ENCODE results near the gene CASP14. TPM values are rescaled to one million over a fixed set of nuclear protein-coding genes. Genes with fewer than 3 reads are reported as not detected.
A peak's percentile ranks its signal among the peaks of the same experiment; 100 is the strongest.
"Not testable (repeated sequence)": the region's sequence is repeated elsewhere in the genome, so short reads cannot be mapped to it uniquely, and the experiment has no call there.

CASP14 gene
- total and polyA plus RNA-seq, 11 donors, result not detected

GRCh38 chr19:15087182-15087581 lies 37.9 kb downstream of the CASP14 start:
- TF ChIP-seq POLR2A (IDR thresholded peaks at IDR 0.05), result no peak
- no peak for TF ChIP-seq CTCF (IDR thresholded peaks at IDR 0.05)
- ATAC-seq (no peak), DNase-seq (no peak)
- H3K27me3 ChIP-seq, result peaks cover 0 to 46% (median 9%) of the 10 kb centered on the region in 9 donors
- no peaks in the 10 kb centered on the region for H3K9me3 ChIP-seq
- 77 to 84% (median 81%) methylated on average over 11 of the region's 11 CpGs for WGBS, 4 donors
- H3K4me1 ChIP-seq, result peaks cover 0 to 3% (median 0%) of the 10 kb centered on the region in 12 donors
- H3K36me3 ChIP-seq, result no peaks in the 10 kb centered on the region
- intact Hi-C loops (cut with DNase I), result no loop called here
- H3K4me3 ChIP-seq, result no peak overlapping the region
- no peak overlapping the region for H3K27ac ChIP-seq

- Histone ChIP-seq H3K4me3 (peak overlapping the region in 1 of 12 donors; percentile 23), H3K27ac (no peak overlapping the region), H3K27me3 (peaks cover 0 to 12% (median 1%) of the 10 kb centered on the region in 9 donors), H3K9me3 (no peaks in the 10 kb centered on the region), H3K4me1 (peaks cover 0 to 4% (median 0%) of the 10 kb centered on the region in 12 donors), H3K36me3 (no peaks in the 10 kb centered on the region)
- intact Hi-C loops (cut with DNase I), result loop anchor here (1.0 to 5.0 kb wide), 7 partner anchors 57 to 465 kb away; no protein-coding TSS in a partner anchor
- ATAC-seq, result peak in 3 of 4 donors; percentile 16 to 54 (median 47)
- peak in 1 of 5 donors; percentile 35 for DNase-seq
- WGBS, 4 donors, result 19 to 23% (median 21%) methylated on average over 13 of the region's 13 CpGs
- TF ChIP-seq POLR2A (IDR thresholded peaks at IDR 0.05) (no peak), CTCF (IDR thresholded peaks at IDR 0.05) (peak; percentile 55 to 81 (median 73))
Observed at GRCh38 chr19:15091918-15092753, 42.9 kb downstream of the CASP14 start.

- H3K4me1 ChIP-seq, result peaks cover 0 to 4% (median 0%) of the 10 kb centered on the region in 12 donors
- 75 to 87% (median 82%) methylated on average over 2 of the region's 2 CpGs for WGBS, 4 donors
- no peak for DNase-seq
- H3K27me3 ChIP-seq, result peaks cover 0 to 4% (median 0%) of the 10 kb centered on the region in 9 donors
- no peak overlapping the region for H3K27ac ChIP-seq
- no peak for TF ChIP-seq POLR2A (IDR thresholded peaks at IDR 0.05)
- no peak for TF ChIP-seq CTCF (IDR thresholded peaks at IDR 0.05)
- no peak for ATAC-seq
- intact Hi-C loops (cut with DNase I), result loop anchor here in 9 of 10 donors (2.0 to 5.0 kb wide), 6 partner anchors 56 to 464 kb away; no protein-coding TSS in a partner anchor
- H3K9me3 ChIP-seq, result no peaks in the 10 kb centered on the region
- no peak overlapping the region for H3K4me3 ChIP-seq
- no peaks in the 10 kb centered on the region for H3K36me3 ChIP-seq
Observed at GRCh38 chr19:15093001-15093400, 43.7 kb downstream of the CASP14 start.

GRCh38 chr19:15096223-15096622 lies 46.9 kb downstream of the CASP14 start:
- H3K27me3 ChIP-seq, result no peaks in the 10 kb centered on the region
- H3K27ac ChIP-seq, result no peak overlapping the region
- WGBS, 4 donors, result 71 to 92% (median 78%) methylated on average over 3 of the region's 3 CpGs
- no peak overlapping the region for H3K4me3 ChIP-seq
- no peak for ATAC-seq
- intact Hi-C loops (cut with DNase I), result no loop called here
- TF ChIP-seq POLR2A (IDR thresholded peaks at IDR 0.05), result no peak
- TF ChIP-seq CTCF (IDR thresholded peaks at IDR 0.05), result no peak
- H3K36me3 ChIP-seq, result no peaks in the 10 kb centered on the region
- no peaks in the 10 kb centered on the region for H3K9me3 ChIP-seq
- no peak for DNase-seq
- H3K4me1 ChIP-seq, result peaks cover 0 to 9% (median 0%) of the 10 kb centered on the region in 12 donors

- intact Hi-C loops (cut with DNase I); H3K27me3 ChIP-seq: not testable (repeated sequence)
Observed at GRCh38 chr19:15097980-15098379, 48.7 kb downstream of the CASP14 start.

More at GRCh38 chr19:15097980-15098379, 48.7 kb downstream of the CASP14 start:
- H3K4me1 ChIP-seq, H3K9me3 ChIP-seq, DNase-seq, H3K36me3 ChIP-seq, ATAC-seq, H3K4me3 ChIP-seq, H3K27ac ChIP-seq: not testable (repeated sequence)
- WGBS, 4 donors, result 85 to 92% (median 90%) methylated on average over 6 of the region's 6 CpGs
